ENCODE results near the gene CYP1B1.

DNA sequence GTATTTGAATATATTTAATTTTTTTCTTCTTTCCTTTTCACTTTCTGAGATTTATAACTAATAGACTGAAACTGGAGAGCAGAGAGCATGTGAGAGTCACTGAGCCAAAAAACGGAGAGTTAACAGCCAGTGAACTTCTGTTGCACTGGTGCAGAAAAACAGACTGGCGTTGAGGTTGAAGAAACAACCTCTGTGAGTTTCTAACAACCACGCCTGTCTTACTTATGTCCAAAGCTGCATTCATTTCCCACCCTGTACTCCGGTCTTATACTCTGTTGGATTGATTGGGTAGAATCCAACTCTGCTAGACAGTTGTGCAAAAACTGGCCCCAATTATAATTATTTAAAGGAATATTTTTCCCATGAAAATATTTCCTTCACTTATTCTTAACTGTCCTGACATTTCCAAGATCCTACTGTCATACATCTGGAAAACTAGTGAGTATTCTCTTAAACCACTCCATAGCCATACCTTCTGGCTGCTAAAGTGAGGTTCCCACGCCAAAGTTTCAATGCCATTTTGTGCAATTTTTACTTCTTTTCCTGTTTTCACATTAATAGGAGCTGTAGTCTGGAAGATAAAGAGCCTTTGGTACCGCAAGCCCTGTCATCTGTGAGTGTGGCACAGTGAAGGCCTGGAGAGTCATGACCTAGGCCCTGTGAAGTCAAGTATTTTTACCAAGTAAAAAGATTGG lies 9.4 kb downstream of the CYP1B1 start:
- no peak for TF ChIP-seq CTCF (IDR thresholded peaks at IDR 0.05)
- no peak for TF ChIP-seq POLR2A (IDR thresholded peaks at IDR 0.05)

Measured in suprapubic skin (tissue), 3 donors.